Measurements from ENCODE around the gene SMG6. TPM values are rescaled to one million over a fixed set of nuclear protein-coding genes. Genes with fewer than 3 reads are reported as not detected.

The SMG6 gene
- total RNA-seq, 2 donors from 2014 or later = 33.2 to 82.9 TPM

DNA sequence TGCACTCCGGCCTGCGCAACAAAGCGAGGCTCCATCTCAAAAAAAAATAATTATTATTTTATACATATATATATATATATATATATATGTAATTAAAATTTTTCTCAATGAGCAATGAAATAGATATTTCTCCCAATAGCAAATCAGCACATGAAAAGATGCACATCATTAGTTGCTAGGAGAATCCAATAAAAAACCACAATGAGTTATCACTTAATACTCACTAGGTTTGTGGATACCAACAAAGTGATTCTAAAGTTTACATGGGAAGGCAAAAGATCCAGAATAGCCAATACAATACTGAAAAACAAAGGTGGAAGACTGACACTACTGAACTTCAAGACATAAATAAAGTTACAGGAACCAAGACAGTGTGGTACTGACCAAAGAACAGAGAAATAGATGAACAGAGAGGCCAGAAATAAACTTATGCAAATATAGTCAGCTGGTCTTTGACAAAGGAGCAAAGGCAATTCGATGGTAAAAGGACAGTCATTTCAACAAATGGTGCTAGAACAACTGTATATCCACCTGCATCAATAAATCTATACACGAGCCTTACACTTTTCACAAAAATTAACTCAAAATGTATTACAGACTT lies 13.6 kb downstream of the SMG6 start:
- DNase-seq (ENCODE audit: low spot score) (no peak), ATAC-seq (ENCODE audit: insufficient number of reproducible peaks, low FRiP score, low read depth) (no peak)
- Histone ChIP-seq H3K4me1 (ENCODE audit: control insufficient read depth in 1 of 2, low read depth in 2 of 2) (no peaks in the 10 kb centered on the region), H3K9me3 (no peaks in the 10 kb centered on the region), H3K27ac (no peak overlapping the region), H3K4me3 (no peak overlapping the region), H3K36me3 (peaks cover 28% of the 10 kb centered on the region), H3K27me3 (replicated peaks; ENCODE audit: insufficient read depth) (no peaks in the 10 kb centered on the region)
- TF ChIP-seq, protein P1, sequence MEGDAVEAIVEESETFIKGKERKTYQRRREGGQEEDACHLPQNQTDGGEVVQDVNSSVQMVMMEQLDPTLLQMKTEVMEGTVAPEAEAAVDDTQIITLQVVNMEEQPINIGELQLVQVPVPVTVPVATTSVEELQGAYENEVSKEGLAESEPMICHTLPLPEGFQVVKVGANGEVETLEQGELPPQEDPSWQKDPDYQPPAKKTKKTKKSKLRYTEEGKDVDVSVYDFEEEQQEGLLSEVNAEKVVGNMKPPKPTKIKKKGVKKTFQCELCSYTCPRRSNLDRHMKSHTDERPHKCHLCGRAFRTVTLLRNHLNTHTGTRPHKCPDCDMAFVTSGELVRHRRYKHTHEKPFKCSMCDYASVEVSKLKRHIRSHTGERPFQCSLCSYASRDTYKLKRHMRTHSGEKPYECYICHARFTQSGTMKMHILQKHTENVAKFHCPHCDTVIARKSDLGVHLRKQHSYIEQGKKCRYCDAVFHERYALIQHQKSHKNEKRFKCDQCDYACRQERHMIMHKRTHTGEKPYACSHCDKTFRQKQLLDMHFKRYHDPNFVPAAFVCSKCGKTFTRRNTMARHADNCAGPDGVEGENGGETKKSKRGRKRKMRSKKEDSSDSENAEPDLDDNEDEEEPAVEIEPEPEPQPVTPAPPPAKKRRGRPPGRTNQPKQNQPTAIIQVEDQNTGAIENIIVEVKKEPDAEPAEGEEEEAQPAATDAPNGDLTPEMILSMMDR (IDR thresholded peaks at IDR 0.05) = no peak

DNA sequence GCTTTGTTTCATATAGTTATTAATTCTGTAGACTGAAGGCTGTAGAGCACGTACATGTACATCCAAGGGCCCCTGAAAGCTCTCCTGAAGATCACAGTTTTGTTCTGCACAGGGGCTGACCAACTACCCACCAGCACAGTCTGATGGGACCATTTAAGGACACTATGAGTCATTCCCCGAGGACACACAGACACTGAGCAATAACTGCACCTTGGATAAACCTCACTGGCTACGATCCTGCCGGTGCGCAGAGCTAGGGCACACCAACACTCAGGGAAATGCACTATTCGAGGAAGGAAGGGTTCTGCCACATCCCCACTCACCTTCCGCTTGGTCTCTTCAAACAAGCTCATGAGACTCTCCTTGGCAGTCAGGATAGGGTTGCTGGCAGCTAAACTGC lies 20.3 kb downstream of the SMG6 start:
- Histone ChIP-seq H3K36me3 (peaks cover 41% of the 10 kb centered on the region), H3K27me3 (replicated peaks; ENCODE audit: insufficient read depth) (no peaks in the 10 kb centered on the region), H3K9me3 (no peaks in the 10 kb centered on the region), H3K4me3 (no peak overlapping the region), H3K27ac (no peak overlapping the region), H3K4me1 (ENCODE audit: control insufficient read depth in 1 of 2, low read depth in 2 of 2) (no peaks in the 10 kb centered on the region)
- no peak for DNase-seq (ENCODE audit: low spot score)
- TF ChIP-seq, protein P1 (IDR thresholded peaks at IDR 0.05) = no peak
- ATAC-seq (ENCODE audit: insufficient number of reproducible peaks, low FRiP score, low read depth) = no peak

DNA sequence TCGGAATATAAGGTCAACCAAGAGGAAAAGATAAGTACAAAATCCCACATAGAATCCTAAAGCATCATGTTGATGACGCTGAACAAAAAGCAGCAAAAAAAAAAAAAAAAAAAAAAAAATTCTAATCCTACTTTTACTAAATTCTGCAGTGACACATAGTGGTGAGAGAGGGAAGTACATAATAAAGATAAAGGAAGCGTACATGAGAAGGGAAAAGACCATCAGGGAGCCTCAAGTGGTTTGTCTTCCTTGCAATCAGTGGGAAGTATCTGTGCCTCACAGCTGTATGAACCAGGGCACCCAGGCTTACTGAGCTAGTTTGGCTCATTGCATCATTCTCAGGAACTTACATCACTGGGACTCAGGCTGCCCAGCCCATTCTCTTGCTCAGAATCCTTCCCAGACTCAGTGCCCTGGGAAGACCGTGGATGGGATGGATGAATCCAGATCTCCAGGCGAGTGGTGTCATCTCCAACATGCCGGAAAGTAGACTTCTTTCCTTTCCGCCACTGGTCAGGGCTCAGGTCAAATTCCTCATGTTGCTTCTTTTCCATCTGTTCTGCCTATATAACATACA lies 21.2 kb downstream of the SMG6 start:
- no peaks in the 10 kb centered on the region for H3K27me3 ChIP-seq (replicated peaks; ENCODE audit: insufficient read depth)
- H3K36me3 ChIP-seq = peaks cover 34% of the 10 kb centered on the region
- H3K27ac ChIP-seq = no peak overlapping the region
- TF ChIP-seq, protein P1 (IDR thresholded peaks at IDR 0.05) = peak; percentile 61
- ATAC-seq (ENCODE audit: insufficient number of reproducible peaks, low FRiP score, low read depth) = no peak
- no peaks in the 10 kb centered on the region for H3K4me1 ChIP-seq (ENCODE audit: control insufficient read depth in 1 of 2, low read depth in 2 of 2)
- no peaks in the 10 kb centered on the region for H3K9me3 ChIP-seq
- no peak for DNase-seq (ENCODE audit: low spot score)
- H3K4me3 ChIP-seq = no peak overlapping the region

DNA sequence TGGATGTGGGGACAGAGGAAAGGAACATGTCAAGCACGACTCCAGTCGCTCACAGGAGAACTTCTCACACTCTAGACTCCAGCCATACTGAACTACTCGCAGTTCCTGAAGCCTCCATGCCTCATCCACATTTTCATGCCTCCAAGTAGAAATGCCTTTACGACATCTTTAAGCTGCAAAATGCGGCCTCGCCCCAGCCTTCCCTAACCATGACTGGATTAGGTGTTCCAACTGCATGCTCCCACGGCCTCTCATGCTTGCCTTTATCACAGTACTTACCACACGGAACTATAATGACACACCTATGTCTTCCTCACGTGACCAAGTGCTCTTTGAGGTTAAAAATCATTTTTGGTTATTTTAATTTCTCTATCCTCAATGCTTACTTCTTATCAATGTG lies 23.9 kb downstream of the SMG6 start:
- ATAC-seq (ENCODE audit: insufficient number of reproducible peaks, low FRiP score, low read depth) (no peak), DNase-seq (ENCODE audit: low spot score) (no peak)
- no peaks in the 10 kb centered on the region for H3K9me3 ChIP-seq
- H3K27me3 ChIP-seq (replicated peaks; ENCODE audit: insufficient read depth) = no peaks in the 10 kb centered on the region
- H3K4me1 ChIP-seq (ENCODE audit: control insufficient read depth in 1 of 2, low read depth in 2 of 2) = no peaks in the 10 kb centered on the region
- TF ChIP-seq, protein P1 (IDR thresholded peaks at IDR 0.05) = no peak
- peaks cover 43% of the 10 kb centered on the region for H3K36me3 ChIP-seq
- H3K4me3 ChIP-seq = no peak overlapping the region
- H3K27ac ChIP-seq = no peak overlapping the region

DNA sequence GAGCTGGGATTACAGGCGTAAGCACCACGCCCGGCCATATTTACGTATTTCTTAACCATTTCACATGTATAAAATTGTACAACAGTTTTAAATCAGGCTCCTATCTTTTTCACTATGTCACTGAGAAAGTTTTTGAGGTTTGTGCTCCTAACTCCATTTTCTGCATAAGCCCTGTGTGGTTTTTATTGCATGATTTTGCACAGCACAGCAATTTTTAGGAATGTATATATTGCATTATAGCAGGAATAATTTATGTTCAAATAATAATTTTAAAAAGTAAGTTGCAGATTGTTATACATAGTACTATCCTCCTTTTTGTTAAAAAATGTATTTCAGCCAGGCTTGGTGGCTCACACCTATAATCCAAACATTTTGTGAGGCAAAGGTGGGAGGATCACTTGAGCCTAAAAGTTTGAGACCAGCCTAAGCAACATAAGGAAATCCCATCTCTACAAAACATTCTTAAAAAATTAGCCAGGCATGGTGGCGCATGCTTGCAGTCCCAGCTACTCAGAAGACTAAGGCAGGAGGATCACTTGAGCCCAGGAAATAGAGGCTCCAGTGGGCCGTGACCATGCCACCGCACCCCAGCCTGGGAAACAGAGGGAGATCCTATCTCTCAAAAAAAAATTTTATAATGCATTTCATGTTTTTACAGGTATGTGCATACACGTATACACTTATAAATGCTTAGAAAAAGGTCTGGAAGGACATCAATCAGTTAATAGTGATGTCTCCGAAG lies 26.0 kb downstream of the SMG6 start:
- H3K36me3 ChIP-seq = peaks cover 37% of the 10 kb centered on the region
- no peak for DNase-seq (ENCODE audit: low spot score)

More for the DNA sequence above, 26.0 kb downstream of the SMG6 start:
- Histone ChIP-seq H3K4me1 (ENCODE audit: control insufficient read depth in 1 of 2, low read depth in 2 of 2) (no peaks in the 10 kb centered on the region), H3K27me3 (replicated peaks; ENCODE audit: insufficient read depth) (no peaks in the 10 kb centered on the region), H3K9me3 (no peaks in the 10 kb centered on the region), H3K4me3 (no peak overlapping the region), H3K27ac (no peak overlapping the region)
- TF ChIP-seq, protein P1 (IDR thresholded peaks at IDR 0.05) = no peak
- ATAC-seq (ENCODE audit: insufficient number of reproducible peaks, low FRiP score, low read depth) = no peak

All from thoracic aorta (tissue), 2 donors.